GM18858 (cell line): ENCODE measurements around the gene STN1.
"Not testable (repeated sequence)": the region's sequence is repeated elsewhere in the genome, so short reads cannot be mapped to it uniquely, and the experiment has no call there.

Source experiments
- ATAC-seq: cut with Tn5 transposase; IDR thresholded peaks from one replicate; pipeline ENCODE4 v1.9.1; 2021; ENCODE audit not compliant: unreplicated experiment

Gene STN1

GRCh38 chr10:103845972-103846371 lies 72.0 kb downstream of the STN1 start:
- no peak for ATAC-seq

DNA sequence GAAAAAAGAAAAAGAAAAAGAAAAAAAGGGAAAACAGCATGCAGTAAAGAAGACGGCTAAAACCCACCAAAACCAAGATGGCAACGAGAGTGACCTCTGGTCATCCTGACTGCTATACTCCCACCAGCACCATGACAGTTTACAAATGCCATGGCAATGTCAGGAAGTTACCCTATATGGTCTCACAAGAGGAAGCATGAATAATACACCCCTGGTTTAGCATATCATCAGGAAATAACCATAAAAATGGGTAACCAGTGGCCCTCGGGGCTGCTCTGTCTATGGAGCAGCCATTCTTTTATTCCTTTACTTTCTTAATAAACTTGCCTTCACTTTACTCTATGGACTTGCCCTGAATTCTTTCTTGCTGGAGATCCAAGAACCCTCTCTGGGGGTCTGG lies 72.6 kb downstream of the STN1 start:
- ATAC-seq, result not testable (repeated sequence)

GRCh38 chr10:103843854-103844570 lies 74.0 kb downstream of the STN1 start:
- no peak for ATAC-seq

DNA sequence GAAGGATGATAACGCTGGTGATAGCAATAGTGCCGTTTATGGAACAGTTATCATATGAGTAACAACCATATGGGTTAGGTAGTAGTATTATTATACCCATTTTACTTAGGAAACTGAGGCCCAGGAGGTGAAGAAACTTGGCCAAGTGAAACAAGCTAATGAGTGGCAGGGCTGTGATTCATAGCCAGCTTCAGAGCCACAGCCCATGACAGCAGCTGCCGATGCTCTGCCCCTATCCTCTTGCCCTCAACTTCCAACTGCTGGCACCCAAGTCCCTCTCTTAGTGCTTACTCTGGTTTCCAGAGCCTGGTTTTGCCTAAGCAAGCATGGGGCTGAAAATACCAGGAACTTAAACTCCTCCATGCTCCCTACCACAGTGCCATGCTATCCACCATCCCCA lies 74.9 kb downstream of the STN1 start:
- ATAC-seq, result no peak

DNA sequence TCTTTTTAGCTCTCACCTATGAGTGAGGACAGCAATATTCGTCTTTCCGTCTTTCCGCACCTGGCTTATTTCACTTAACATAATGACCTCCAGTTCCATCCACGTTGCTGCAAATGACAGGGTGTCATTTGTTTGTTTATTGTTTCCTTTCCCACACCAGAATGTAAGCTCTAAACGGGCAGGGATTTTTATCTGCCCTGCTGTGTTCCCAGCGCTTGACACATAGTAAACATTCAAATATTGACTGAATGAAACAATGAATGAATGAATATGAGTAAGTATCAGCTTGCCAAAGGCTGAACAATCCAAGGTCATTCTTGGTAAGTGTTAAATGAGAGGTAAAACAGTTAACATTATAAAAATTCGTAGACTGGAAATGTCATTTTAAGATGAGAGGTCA lies 75.4 kb downstream of the STN1 start:
- no peak for ATAC-seq

DNA sequence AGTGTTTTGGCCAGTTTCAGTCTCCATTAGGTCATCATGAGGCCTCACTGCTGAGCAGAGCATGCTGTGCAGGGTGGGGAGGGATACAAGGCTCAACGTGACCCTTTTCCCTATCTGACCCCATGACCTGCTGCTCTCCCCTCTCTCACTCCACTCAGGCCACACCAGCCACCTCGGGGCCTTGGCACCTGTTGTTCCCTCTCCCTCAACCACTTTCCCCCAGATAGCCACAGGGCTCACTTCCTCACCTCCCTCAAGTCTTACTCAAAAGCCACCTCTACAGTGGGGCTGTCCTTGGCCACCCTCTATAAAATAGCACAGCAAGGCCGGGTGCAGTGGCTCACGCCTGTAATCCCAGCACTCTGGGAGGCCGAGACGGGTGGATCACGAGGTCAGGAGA lies 76.5 kb downstream of the STN1 start:
- ATAC-seq, result no peak

- ATAC-seq, result no peak
Observed at GRCh38 chr10:103840740-103841070, 77.3 kb downstream of the STN1 start.

- no peak for ATAC-seq
Observed at GRCh38 chr10:103839872-103840739, 77.9 kb downstream of the STN1 start.

DNA sequence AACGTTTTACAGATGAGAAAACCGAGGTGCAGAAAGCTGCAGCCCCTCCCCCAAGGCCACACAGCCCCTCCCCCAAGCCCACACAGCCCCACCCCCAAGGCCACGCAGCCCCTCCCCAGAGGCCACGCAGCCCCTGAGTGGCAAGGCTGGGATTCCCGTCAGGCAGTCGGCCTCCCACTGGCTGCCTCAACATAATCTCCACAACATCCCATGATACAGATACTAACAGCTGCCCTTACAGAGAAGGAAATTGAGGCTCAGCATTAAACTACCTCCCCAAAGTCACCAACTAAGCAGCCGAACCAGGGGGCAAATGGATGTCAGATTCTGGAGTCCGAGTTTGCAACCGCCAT lies 78.5 kb downstream of the STN1 start:
- ATAC-seq, result no peak

GRCh38 chr10:103838862-103839518 lies 79.0 kb downstream of the STN1 start:
- no peak for ATAC-seq

DNA sequence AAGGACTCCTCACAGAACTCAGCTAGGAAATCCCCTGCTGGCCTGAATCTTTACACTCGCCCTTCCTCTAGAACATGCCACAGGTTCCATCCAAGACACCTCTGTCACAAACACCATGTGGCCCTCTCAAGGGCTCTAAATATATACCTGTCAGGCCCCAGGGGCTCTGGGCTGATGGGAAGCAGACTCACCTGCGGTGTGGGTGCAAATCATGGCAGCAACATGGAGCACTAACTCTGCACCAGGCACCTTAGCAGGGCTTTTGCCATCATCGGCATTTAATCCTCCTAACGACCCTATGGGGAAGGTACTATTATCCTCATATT lies 80.0 kb downstream of the STN1 start:
- ATAC-seq, result no peak

- ATAC-seq, result no peak
Observed at GRCh38 chr10:103837370-103838069, 80.5 kb downstream of the STN1 start.

GRCh38 chr10:103836861-103837260 lies 81.1 kb downstream of the STN1 start:
- no peak for ATAC-seq

DNA sequence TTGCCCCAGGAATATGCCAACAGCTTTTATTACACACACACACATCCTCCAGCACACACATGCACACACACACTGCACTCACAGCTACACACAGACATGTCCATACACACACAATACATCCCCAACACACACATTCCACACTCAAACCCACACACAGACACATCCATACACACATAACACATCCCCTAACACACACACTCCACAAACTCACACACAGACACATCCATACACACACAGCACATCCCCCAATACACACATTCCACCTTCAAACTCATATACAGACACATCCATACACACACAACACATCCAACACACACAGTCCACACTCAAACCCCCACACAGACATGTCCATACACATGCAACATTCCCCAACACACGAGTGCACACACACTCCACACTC lies 81.7 kb downstream of the STN1 start:
- no peak for ATAC-seq

GRCh38 chr10:103835096-103836050 lies 82.6 kb downstream of the STN1 start:
- no peak for ATAC-seq

DNA sequence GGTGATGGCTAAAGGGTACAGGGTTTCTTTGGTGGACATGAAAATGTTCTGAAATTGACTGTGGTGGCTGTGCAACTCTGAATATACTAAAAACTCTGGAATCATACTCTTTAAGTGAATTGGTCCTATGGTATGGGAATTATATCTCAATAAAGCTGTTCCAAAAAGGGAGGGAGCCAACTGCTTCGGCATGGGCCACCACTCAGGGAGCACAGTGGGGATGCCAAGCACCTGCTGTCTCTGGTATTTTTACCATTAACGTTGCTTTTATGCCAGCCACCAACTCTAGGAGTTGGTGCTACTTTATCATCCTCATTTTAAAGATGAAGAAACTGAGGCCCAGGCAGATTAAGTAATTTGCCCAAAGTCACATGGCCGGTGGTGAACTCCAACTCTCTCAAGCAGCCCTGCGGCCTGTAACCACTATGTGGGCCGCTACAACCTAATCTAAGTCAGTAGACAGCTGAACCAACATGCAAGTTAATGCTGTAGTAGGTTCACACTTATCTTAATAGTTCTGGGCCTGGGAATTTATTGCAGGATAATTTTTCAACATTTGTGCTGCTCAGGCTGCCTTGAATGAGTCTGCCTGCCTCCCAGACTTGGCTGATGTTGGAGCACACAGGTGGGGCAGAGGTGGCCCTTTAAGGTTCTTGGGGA lies 83.4 kb downstream of the STN1 start:
- ATAC-seq, result no peak

- no peak for ATAC-seq
Observed at GRCh38 chr10:103833731-103834365, 84.1 kb downstream of the STN1 start.

DNA sequence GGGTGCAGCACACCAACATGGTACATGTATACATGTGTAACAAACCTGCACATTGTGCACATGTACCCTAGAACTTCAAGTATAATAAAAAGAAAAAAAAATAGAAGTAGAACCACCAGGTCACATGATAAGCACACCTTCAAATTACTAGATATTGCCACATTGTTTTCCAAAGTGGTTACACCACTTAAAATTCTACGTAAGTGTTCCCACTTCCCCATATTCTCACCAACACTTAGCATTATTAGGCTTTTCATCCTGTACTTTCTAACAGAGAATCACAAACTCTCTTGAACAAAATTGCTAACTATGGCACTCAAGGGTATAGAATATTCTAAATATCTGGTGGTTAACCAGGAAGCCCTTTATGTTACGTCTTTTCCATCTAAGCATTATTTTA lies 85.2 kb downstream of the STN1 start:
- ATAC-seq, result no peak
